C1 segment of cervical spinal cord (tissue), 14 donors: Measurements from ENCODE around the gene ABHD16A.

Experiments used
- DNase-seq, 14 donors: peaks; one replicate each; lab custom pipeline; 2025; lab: John Stamatoyannopoulos, UW

ABHD16A gene

GRCh38 chr6:31642798-31643570 lies 60.1 kb downstream of the ABHD16A start:
- DNase-seq = no peak

- no peak for DNase-seq
Observed at GRCh38 chr6:31641370-31641769, 61.8 kb downstream of the ABHD16A start.

GRCh38 chr6:31640612-31641011 lies 62.5 kb downstream of the ABHD16A start:
- no peak for DNase-seq

- no peak for DNase-seq
Observed at GRCh38 chr6:31639449-31639861, 63.7 kb downstream of the ABHD16A start.

- no peak for DNase-seq
Observed at GRCh38 chr6:31639043-31639442, 64.1 kb downstream of the ABHD16A start.
